ENCODE measurements around the gene EEF2.
"Not testable (repeated sequence)": the region's sequence is repeated elsewhere in the genome, so short reads cannot be mapped to it uniquely, and the experiment has no call there.

EEF2 gene

GRCh38 chr19:3970313-3970807 lies 14.9 kb downstream of the EEF2 start:
- H3K36me3 Mint-ChIP-seq: peaks cover 2% of the 10 kb centered on the region
- peaks cover 28% of the 10 kb centered on the region for H3K4me1 Mint-ChIP-seq
- H3K27ac Mint-ChIP-seq: peak overlapping the region; percentile 84
- no peaks in the 10 kb centered on the region for H3K27me3 Mint-ChIP-seq
- no peaks in the 10 kb centered on the region for H3K9me3 Mint-ChIP-seq
- H3K4me3 Mint-ChIP-seq: peak overlapping the region; percentile 94

GRCh38 chr19:3969435-3970312 lies 15.6 kb downstream of the EEF2 start:
- Mint-ChIP-seq H3K36me3 (peaks cover 2% of the 10 kb centered on the region), H3K27me3 (no peaks in the 10 kb centered on the region), H3K4me1 (peaks cover 28% of the 10 kb centered on the region), H3K9me3 (no peaks in the 10 kb centered on the region), H3K4me3 (peak overlapping the region; percentile 94), H3K27ac (peak overlapping the region; percentile 84)

GRCh38 chr19:3968556-3969434 lies 16.5 kb downstream of the EEF2 start:
- Mint-ChIP-seq H3K4me3 (peak overlapping the region; percentile 40), H3K27ac (no peak overlapping the region), H3K36me3 (peaks cover 2% of the 10 kb centered on the region), H3K4me1 (peaks cover 28% of the 10 kb centered on the region), H3K9me3 (no peaks in the 10 kb centered on the region), H3K27me3 (no peaks in the 10 kb centered on the region)

DNA sequence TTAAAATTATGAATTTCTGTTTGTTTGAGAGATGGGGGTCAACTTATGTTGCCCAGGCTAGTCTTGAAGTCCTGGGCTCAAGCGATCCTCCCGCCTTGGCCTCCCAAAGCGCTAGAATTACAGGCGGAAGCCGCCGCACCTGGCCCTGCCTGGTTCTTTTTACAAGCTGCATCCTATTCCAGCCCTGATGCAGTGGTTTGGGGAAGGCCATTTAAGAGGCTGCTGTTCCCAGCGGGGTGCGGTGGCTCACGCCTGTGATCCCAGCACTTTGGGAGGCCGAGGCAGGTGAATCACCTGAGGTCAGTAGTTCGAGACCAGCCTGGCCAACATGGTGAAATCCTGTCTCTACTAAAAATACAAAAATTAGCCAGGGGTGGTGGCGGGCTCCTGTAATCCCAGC lies 17.3 kb downstream of the EEF2 start:
- not testable (repeated sequence) for H3K27me3 Mint-ChIP-seq, H3K4me3 Mint-ChIP-seq, H3K27ac Mint-ChIP-seq, H3K9me3 Mint-ChIP-seq, H3K36me3 Mint-ChIP-seq
- H3K4me1 Mint-ChIP-seq: peaks cover 28% of the 10 kb centered on the region

DNA sequence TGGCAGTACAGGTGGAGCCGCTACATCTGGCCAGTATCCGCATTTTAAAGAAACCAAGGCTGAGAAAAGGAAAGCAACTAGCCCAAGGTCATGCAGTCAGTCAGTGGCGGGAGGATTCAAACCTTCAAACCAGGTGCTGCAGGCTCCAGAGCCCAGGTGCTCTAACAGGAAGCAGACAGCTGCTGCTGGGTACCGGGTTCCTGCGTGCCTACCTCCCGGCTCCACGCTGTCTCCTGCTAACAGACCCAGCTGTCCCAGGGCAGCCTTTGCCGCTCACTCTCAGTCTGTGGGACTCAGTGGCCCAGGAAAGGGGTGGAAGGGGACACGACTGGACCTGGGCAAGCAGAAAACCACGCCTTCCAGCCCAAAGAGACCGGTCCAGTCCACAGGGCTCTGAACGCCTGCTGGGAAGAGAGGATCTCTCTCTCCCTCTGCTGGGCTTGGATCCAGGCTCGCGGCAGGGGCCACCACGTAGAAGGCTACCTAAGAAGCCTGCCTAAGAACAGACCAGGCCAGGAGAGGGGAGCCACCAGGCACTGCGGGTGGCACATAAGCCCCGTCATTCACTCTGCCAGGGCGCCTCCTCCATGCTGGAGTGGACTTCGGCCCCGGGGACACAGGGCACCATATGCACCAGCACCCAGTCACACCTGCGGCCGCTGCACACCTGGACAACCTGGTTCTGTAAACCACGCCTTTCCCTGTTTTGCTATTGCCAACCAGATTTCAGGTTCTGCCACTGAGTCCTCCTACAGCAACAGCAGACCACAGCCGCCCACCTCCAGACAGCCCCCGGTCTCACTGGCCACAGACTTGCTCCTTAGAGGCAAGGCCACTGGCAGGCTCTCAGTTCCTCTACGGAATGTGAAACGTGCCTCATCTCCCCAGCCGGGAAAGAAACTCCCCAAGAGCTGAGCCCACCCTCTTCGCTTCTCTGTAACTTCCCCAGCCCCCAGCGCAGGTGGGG lies 18.9 kb downstream of the EEF2 start:
- Mint-ChIP-seq H3K9me3 (no peaks in the 10 kb centered on the region), H3K4me3 (no peak overlapping the region), H3K27ac (peak overlapping the region; percentile 62), H3K27me3 (no peaks in the 10 kb centered on the region), H3K4me1 (peaks cover 28% of the 10 kb centered on the region), H3K36me3 (peaks cover 2% of the 10 kb centered on the region)

- peaks cover 18% of the 10 kb centered on the region for H3K4me1 Mint-ChIP-seq
- no peak overlapping the region for H3K27ac Mint-ChIP-seq
- H3K36me3 Mint-ChIP-seq: no peaks in the 10 kb centered on the region
- H3K27me3 Mint-ChIP-seq: no peaks in the 10 kb centered on the region
- H3K4me3 Mint-ChIP-seq: no peak overlapping the region
- H3K9me3 Mint-ChIP-seq: no peaks in the 10 kb centered on the region
These were observed 20.7 kb downstream of the EEF2 start for GRCh38 chr19:3964256-3965194.

DNA sequence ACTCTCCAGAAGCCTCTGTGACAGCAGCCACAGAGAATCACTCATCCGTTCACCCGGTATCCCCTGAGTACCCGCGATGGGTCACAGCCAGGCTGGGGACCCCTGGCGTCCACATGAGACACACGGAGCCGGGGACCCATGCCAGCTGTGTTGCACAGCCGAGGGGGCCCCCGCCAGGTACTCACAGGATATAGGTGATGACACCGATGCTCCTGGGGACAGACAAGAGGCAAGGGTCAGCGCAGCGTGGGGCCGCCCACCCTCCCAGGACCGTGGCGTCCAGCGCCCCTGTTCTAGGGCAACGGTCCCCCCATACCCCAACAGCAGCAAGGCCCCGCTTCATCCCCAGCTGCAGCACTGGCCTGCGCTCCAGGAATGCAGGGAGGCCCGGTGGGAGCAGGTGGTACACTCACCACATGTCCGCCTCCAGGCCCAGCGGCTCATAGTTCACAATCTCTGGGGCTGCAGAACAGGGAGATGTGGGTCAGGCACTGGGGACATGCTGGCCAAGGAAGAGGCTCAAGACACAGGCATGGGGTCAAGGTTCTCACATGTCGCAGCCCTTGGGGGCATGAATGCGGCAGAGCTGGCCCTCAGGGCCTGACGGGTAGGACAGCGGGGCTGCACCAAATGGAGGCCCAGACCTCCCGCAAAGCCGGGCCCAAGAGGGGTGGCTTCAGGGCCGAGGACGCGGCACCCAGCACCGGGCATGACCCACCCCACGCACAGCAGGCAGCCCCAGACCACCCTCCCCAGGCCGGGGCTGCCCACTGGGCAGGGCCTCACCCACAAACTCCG lies 21.6 kb downstream of the EEF2 start:
- H3K27me3 Mint-ChIP-seq: no peaks in the 10 kb centered on the region
- no peaks in the 10 kb centered on the region for H3K36me3 Mint-ChIP-seq
- no peaks in the 10 kb centered on the region for H3K9me3 Mint-ChIP-seq
- no peak overlapping the region for H3K27ac Mint-ChIP-seq
- peaks cover 10% of the 10 kb centered on the region for H3K4me1 Mint-ChIP-seq
- no peak overlapping the region for H3K4me3 Mint-ChIP-seq

- Mint-ChIP-seq H3K4me1 (no peaks in the 10 kb centered on the region), H3K27ac (no peak overlapping the region), H3K27me3 (no peaks in the 10 kb centered on the region), H3K4me3 (no peak overlapping the region), H3K9me3 (no peaks in the 10 kb centered on the region), H3K36me3 (no peaks in the 10 kb centered on the region)
These were observed 24.3 kb downstream of the EEF2 start for GRCh38 chr19:3961007-3961406.

- Mint-ChIP-seq H3K4me3 (no peak overlapping the region), H3K27me3 (no peaks in the 10 kb centered on the region), H3K27ac (no peak overlapping the region), H3K9me3 (no peaks in the 10 kb centered on the region), H3K36me3 (no peaks in the 10 kb centered on the region), H3K4me1 (no peaks in the 10 kb centered on the region)
These were observed 25.5 kb downstream of the EEF2 start for GRCh38 chr19:3959766-3960131.

DNA sequence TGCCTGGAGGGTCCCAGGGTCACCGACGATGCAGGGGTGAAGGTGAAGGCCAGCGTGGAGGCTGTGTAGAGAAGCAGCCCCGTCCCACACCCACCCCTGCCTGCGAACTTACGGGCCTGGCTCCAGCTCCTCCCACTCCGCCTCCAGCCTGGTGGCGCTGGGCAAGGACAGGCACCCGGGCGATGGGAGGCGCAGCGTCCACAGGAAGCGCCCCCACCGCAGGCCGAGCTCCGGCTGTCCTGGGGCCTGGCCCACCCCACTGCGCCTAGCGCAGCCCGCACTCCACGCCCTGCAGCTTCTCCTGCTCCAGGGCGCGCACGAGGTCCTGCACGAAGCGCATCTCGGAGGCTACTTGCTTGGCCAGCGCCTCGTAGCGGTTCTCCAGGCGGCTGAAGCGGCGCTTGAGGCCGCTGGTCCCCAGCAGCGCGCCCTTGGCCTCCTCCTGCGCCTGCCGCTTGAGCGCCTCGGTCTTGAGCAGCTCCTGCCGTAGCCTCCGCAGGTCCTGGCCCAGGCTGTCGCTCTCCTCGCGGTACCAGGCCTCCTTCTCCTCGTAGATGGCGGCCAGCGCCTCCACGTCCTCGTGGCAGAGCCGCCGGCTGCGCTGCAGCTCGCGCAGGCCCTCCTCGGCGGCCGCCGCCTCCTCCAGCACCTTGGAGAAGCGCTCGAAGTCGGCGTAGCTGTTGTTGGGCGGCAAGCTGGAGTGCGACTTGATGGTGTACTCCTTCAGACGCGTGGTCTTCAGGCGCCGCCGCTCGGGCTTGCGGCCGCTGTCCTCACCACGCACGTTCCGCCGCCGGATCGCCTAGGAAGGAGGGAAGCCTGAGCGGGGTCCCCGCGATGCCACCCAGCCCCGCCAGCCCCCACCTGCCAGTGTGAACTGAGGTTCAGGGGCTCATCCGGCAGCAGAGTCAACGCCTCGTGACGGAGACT lies 26.2 kb downstream of the EEF2 start:
- no peaks in the 10 kb centered on the region for H3K9me3 Mint-ChIP-seq
- no peak overlapping the region for H3K4me3 Mint-ChIP-seq
- H3K27ac Mint-ChIP-seq: no peak overlapping the region
- H3K27me3 Mint-ChIP-seq: no peaks in the 10 kb centered on the region
- no peaks in the 10 kb centered on the region for H3K4me1 Mint-ChIP-seq
- no peaks in the 10 kb centered on the region for H3K36me3 Mint-ChIP-seq

GRCh38 chr19:3955688-3956087 lies 29.6 kb downstream of the EEF2 start:
- Mint-ChIP-seq H3K4me3 (no peak overlapping the region), H3K36me3 (no peaks in the 10 kb centered on the region), H3K4me1 (peaks cover 7% of the 10 kb centered on the region), H3K9me3 (no peaks in the 10 kb centered on the region), H3K27ac (no peak overlapping the region), H3K27me3 (no peaks in the 10 kb centered on the region)

DNA sequence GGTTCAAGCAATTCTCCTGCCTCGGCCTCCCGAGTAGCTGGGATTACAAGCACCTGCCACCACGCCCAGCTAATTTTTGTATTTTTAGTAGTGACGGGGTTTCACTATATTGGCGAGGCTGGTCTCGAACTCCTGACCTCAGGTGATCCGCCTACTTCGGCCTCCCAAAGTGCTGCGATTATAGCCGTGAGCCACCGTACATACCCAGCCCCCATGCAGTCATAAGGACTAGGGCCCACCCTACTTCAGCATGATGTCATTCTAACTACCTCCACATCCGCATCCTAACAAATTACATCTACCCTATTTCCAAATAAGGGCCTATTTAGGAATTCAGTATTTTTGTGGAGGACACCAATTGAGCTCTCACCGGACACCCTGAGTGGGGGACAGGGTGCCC lies 30.0 kb downstream of the EEF2 start:
- H3K9me3 Mint-ChIP-seq, H3K27me3 Mint-ChIP-seq, H3K4me3 Mint-ChIP-seq, H3K36me3 Mint-ChIP-seq, H3K27ac Mint-ChIP-seq, H3K4me1 Mint-ChIP-seq: not testable (repeated sequence)

GRCh38 chr19:3954107-3954506 lies 31.2 kb downstream of the EEF2 start:
- Mint-ChIP-seq H3K9me3 (no peaks in the 10 kb centered on the region), H3K4me3 (no peak overlapping the region), H3K27ac (no peak overlapping the region), H3K36me3 (no peaks in the 10 kb centered on the region), H3K4me1 (peaks cover 7% of the 10 kb centered on the region), H3K27me3 (no peaks in the 10 kb centered on the region)

Measured in activated naive CD4-positive, alpha-beta T cell treated with anti-CD3 and anti-CD28 coated beads, Interleukin-2, amount 50 U/mL, for 24 hours (primary cell).